ENCODE data around the gene ABCB11. TPM values are rescaled to one million over a fixed set of nuclear protein-coding genes. Genes with fewer than 3 reads are reported as not detected.

ABCB11 gene
- total RNA-seq, 2 experiments from 2014 or later, result not detected

DNA sequence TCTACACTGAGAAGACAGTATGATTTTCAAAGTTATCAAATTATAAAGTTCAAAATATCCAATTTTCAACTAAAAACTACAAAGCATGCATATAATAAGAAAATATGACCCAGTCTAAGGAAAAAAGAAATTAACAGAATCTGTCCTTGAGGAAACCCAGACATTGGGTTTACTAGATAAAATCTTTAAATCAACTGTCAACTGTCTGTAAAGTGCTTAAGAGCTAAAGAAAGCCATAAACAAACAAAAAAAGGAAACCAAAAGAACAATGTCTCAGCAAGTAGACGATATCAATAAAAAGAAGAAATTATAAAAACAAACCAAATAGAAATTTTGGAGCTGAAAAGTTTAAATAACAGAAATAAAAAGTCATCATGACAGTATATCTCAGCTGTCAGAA, 10.5 kb upstream of the ABCB11 start:
- H3K4me3 Mint-ChIP-seq, result no peak overlapping the region
- no peak for DNase-seq
- POLR2A ChIA-PET, result no interaction called here
- CTCF ChIA-PET, result interaction anchor here (0.7 to 1.1 kb wide), 2 partner anchors 77 to 100 kb away, joined by 3 read pairs; no protein-coding TSS in a partner anchor
- no peak overlapping the region for H3K27ac Mint-ChIP-seq
- intact Hi-C loops (cut with DNase I, micrococcal nuclease), result no loop called here
- no peaks in the 10 kb centered on the region for H3K27me3 Mint-ChIP-seq
- ATAC-seq, result no peak
- H3K4me1 Mint-ChIP-seq, result peaks cover 4% of the 10 kb centered on the region
- H3K36me3 Mint-ChIP-seq (ENCODE audit: low read depth), result peaks cover 14% of the 10 kb centered on the region
- peaks cover 17% of the 10 kb centered on the region for H3K9me3 Mint-ChIP-seq (ENCODE audit: low read depth)

GRCh38 chr2:169039702-169040101, 8.6 kb upstream of the ABCB11 start:
- Mint-ChIP-seq H3K27ac (no peak overlapping the region), H3K36me3 (ENCODE audit: low read depth) (peaks cover 14% of the 10 kb centered on the region), H3K4me3 (no peak overlapping the region), H3K27me3 (no peaks in the 10 kb centered on the region), H3K9me3 (ENCODE audit: low read depth) (peaks cover 20% of the 10 kb centered on the region), H3K4me1 (peaks cover 4% of the 10 kb centered on the region)
- ChIA-PET POLR2A (no interaction called here), CTCF (no interaction called here)
- no peak for DNase-seq
- intact Hi-C loops (cut with DNase I, micrococcal nuclease), result loop anchor here (2.0 kb wide), 2 partner anchors 27 to 29 kb away; partner anchors contain the start of gene DHRS9 (in 1 of the 2)
- ATAC-seq, result no peak

GRCh38 chr2:169038338-169038757, 7.2 kb upstream of the ABCB11 start:
- Mint-ChIP-seq H3K27me3 (no peaks in the 10 kb centered on the region), H3K27ac (no peak overlapping the region), H3K9me3 (ENCODE audit: low read depth) (peaks cover 20% of the 10 kb centered on the region), H3K4me3 (no peak overlapping the region), H3K4me1 (peaks cover 4% of the 10 kb centered on the region), H3K36me3 (ENCODE audit: low read depth) (peaks cover 11% of the 10 kb centered on the region)
- DNase-seq, result no peak
- ATAC-seq, result peak; percentile 88
- intact Hi-C loops (cut with DNase I, micrococcal nuclease), result loop anchor here (2.0 kb wide), 2 partner anchors 26 to 30 kb away; partner anchors contain the start of gene DHRS9 (in 1 of the 2)
- CTCF ChIA-PET, result no interaction called here
- POLR2A ChIA-PET, result no interaction called here

GRCh38 chr2:169036736-169037440, 5.8 kb upstream of the ABCB11 start:
- Mint-ChIP-seq H3K4me3 (no peak overlapping the region), H3K9me3 (ENCODE audit: low read depth) (peaks cover 12% of the 10 kb centered on the region), H3K27me3 (no peaks in the 10 kb centered on the region), H3K36me3 (ENCODE audit: low read depth) (peaks cover under 1% of the 10 kb centered on the region), H3K27ac (no peak overlapping the region), H3K4me1 (peaks cover 4% of the 10 kb centered on the region)
- ChIA-PET POLR2A (interaction anchor here (0.8 kb wide), 1 partner anchor 14 kb away, joined by 3 read pairs; no protein-coding TSS in a partner anchor), CTCF (no interaction called here)
- intact Hi-C loops (cut with DNase I, micrococcal nuclease), result no loop called here
- ATAC-seq, result peak; percentile 28
- DNase-seq, result no peak

GRCh38 chr2:169035887-169036286, 4.8 kb upstream of the ABCB11 start:
- Mint-ChIP-seq H3K27me3 (no peaks in the 10 kb centered on the region), H3K27ac (no peak overlapping the region), H3K4me1 (peaks cover 4% of the 10 kb centered on the region), H3K4me3 (no peak overlapping the region), H3K36me3 (ENCODE audit: low read depth) (no peaks in the 10 kb centered on the region), H3K9me3 (ENCODE audit: low read depth) (peaks cover 11% of the 10 kb centered on the region)
- intact Hi-C loops (cut with DNase I, micrococcal nuclease), result no loop called here
- no peak for ATAC-seq
- POLR2A ChIA-PET, result no interaction called here
- CTCF ChIA-PET, result no interaction called here
- no peak for DNase-seq

- peaks cover 4% of the 10 kb centered on the region for H3K4me1 Mint-ChIP-seq
- no peak overlapping the region for H3K4me3 Mint-ChIP-seq
- ChIA-PET POLR2A (interaction anchor here (0.6 kb wide), 1 partner anchor 11 kb away, joined by 3 read pairs; no protein-coding TSS in a partner anchor), CTCF (no interaction called here)
- DNase-seq, result no peak
- ATAC-seq, result no peak
- H3K27me3 Mint-ChIP-seq, result no peaks in the 10 kb centered on the region
- intact Hi-C loops (cut with DNase I, micrococcal nuclease), result no loop called here
- H3K27ac Mint-ChIP-seq, result no peak overlapping the region
- H3K9me3 Mint-ChIP-seq (ENCODE audit: low read depth), result peaks cover 11% of the 10 kb centered on the region
- H3K36me3 Mint-ChIP-seq (ENCODE audit: low read depth), result no peaks in the 10 kb centered on the region
Observed at GRCh38 chr2:169034984-169035544, 3.9 kb upstream of the ABCB11 start.

- peaks cover 11% of the 10 kb centered on the region for H3K9me3 Mint-ChIP-seq (ENCODE audit: low read depth)
- DNase-seq, result no peak
- no peaks in the 10 kb centered on the region for H3K27me3 Mint-ChIP-seq
- H3K27ac Mint-ChIP-seq, result no peak overlapping the region
- intact Hi-C loops (cut with DNase I, micrococcal nuclease), result no loop called here
- ChIA-PET CTCF (no interaction called here), POLR2A (interaction anchor here (0.6 kb wide), 1 partner anchor 12 kb away, joined by 3 read pairs; no protein-coding TSS in a partner anchor)
- H3K36me3 Mint-ChIP-seq (ENCODE audit: low read depth), result no peaks in the 10 kb centered on the region
- H3K4me1 Mint-ChIP-seq, result peaks cover 4% of the 10 kb centered on the region
- H3K4me3 Mint-ChIP-seq, result no peak overlapping the region
- no peak for ATAC-seq
Observed at GRCh38 chr2:169034256-169034655, 3.1 kb upstream of the ABCB11 start.

GRCh38 chr2:169029341-169029740, 1.8 kb downstream of the ABCB11 start:
- Mint-ChIP-seq H3K36me3 (ENCODE audit: low read depth) (no peaks in the 10 kb centered on the region), H3K4me1 (peaks cover 9% of the 10 kb centered on the region), H3K9me3 (ENCODE audit: low read depth) (peaks cover 8% of the 10 kb centered on the region), H3K4me3 (no peak overlapping the region), H3K27me3 (no peaks in the 10 kb centered on the region), H3K27ac (no peak overlapping the region)
- ATAC-seq, result no peak
- ChIA-PET POLR2A (no interaction called here), CTCF (no interaction called here)
- intact Hi-C loops (cut with DNase I, micrococcal nuclease), result no loop called here
- DNase-seq, result no peak

DNA sequence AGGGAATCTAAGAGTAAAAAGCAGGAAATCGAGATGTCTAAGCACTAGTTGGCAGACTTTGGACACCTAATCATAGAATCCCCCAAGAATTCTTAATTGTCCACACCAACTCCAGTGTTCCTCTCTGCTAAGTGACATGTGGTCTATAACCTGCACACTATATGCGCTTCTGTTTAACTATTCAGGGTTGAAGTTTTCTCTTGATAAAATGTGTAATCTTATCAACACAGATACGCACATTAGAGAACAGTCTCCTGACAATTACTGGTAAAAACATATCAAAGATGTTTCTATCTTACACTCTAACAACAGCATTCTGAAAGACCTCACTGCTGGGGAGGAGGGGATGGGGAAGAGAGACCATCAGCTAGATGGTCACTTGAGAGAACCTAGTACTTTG, 3.9 kb downstream of the ABCB11 start:
- DNase-seq (no peak), ATAC-seq (no peak)
- no peaks in the 10 kb centered on the region for H3K9me3 Mint-ChIP-seq (ENCODE audit: low read depth)
- H3K4me3 Mint-ChIP-seq, result no peak overlapping the region
- no peaks in the 10 kb centered on the region for H3K36me3 Mint-ChIP-seq (ENCODE audit: low read depth)
- H3K27ac Mint-ChIP-seq, result no peak overlapping the region
- intact Hi-C loops (cut with DNase I, micrococcal nuclease), result no loop called here
- no peaks in the 10 kb centered on the region for H3K27me3 Mint-ChIP-seq
- peaks cover 9% of the 10 kb centered on the region for H3K4me1 Mint-ChIP-seq
- POLR2A ChIA-PET, result no interaction called here
- CTCF ChIA-PET, result interaction anchor here (0.8 kb wide), 1 partner anchor 253 kb away, joined by 6 read pairs; no protein-coding TSS in a partner anchor

DNA sequence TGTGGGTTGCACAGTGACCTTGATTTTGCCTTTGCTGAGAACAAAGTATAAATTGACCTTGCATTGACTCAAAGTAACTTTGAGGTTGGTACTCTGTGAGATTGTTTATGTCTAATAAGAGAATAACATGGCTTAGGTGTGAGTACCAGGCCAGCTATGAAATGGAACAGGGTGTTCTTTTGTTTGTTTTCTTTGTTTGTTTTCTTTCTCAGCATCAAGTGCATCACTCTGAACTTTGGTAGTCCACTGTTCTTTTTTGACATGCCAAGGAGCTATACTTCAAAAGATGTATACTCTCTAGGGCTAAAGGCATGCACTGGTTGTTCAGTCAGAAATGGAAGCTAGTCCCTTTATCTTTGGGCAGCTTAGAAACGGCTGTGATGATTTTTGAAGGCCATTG, 5.1 kb downstream of the ABCB11 start:
- no peak for ATAC-seq
- ChIA-PET POLR2A (no interaction called here), CTCF (no interaction called here)
- H3K36me3 Mint-ChIP-seq (ENCODE audit: low read depth), result no peaks in the 10 kb centered on the region
- no peak overlapping the region for H3K27ac Mint-ChIP-seq
- no peaks in the 10 kb centered on the region for H3K9me3 Mint-ChIP-seq (ENCODE audit: low read depth)
- H3K27me3 Mint-ChIP-seq, result no peaks in the 10 kb centered on the region
- no peak for DNase-seq
- intact Hi-C loops (cut with DNase I, micrococcal nuclease), result no loop called here
- H3K4me1 Mint-ChIP-seq, result peaks cover 9% of the 10 kb centered on the region
- no peak overlapping the region for H3K4me3 Mint-ChIP-seq

GRCh38 chr2:169023161-169023560, 8.0 kb downstream of the ABCB11 start:
- Mint-ChIP-seq H3K4me3 (no peak overlapping the region), H3K9me3 (ENCODE audit: low read depth) (no peaks in the 10 kb centered on the region), H3K27ac (no peak overlapping the region), H3K36me3 (ENCODE audit: low read depth) (no peaks in the 10 kb centered on the region), H3K27me3 (peaks cover 2% of the 10 kb centered on the region), H3K4me1 (peaks cover 9% of the 10 kb centered on the region)
- ATAC-seq (no peak), DNase-seq (no peak)
- POLR2A ChIA-PET, result no interaction called here
- intact Hi-C loops (cut with DNase I, micrococcal nuclease), result no loop called here
- CTCF ChIA-PET, result interaction anchor here (0.6 to 1.0 kb wide), 2 partner anchors 109 to 117 kb away, joined by 3 read pairs; no protein-coding TSS in a partner anchor

GRCh38 chr2:169018390-169018789, 12.7 kb downstream of the ABCB11 start:
- intact Hi-C loops (cut with DNase I, micrococcal nuclease), result no loop called here
- peaks cover 5% of the 10 kb centered on the region for H3K4me1 Mint-ChIP-seq
- peaks cover 4% of the 10 kb centered on the region for H3K27me3 Mint-ChIP-seq
- no peaks in the 10 kb centered on the region for H3K36me3 Mint-ChIP-seq (ENCODE audit: low read depth)
- no peak for ATAC-seq
- no peak for DNase-seq
- CTCF ChIA-PET, result interaction anchor here (0.9 kb wide), 1 partner anchor 18 kb away, joined by 3 read pairs; no protein-coding TSS in a partner anchor
- POLR2A ChIA-PET, result no interaction called here
- no peaks in the 10 kb centered on the region for H3K9me3 Mint-ChIP-seq (ENCODE audit: low read depth)
- no peak overlapping the region for H3K4me3 Mint-ChIP-seq
- H3K27ac Mint-ChIP-seq, result no peak overlapping the region

All from activated CD4-positive, alpha-beta T cell treated with anti-CD3 and anti-CD28 coated beads for 36 hours (primary cell).